HL-60 (cell line): ENCODE measurements around the gene PTPN13.

Source experiments
- POLR2AphosphoS5 ChIP-seq: IDR thresholded peaks from 2 replicates; pipeline ENCODE4 v1.6.1; 2012; ENCODE audit warnings: low read depth
- REST ChIP-seq: IDR thresholded peaks from 2 replicates; pipeline ENCODE4 v1.6.1; 2012; ENCODE audit warnings: low read depth; ENCODE audit not compliant: insufficient replicate concordance
- TF ChIP-seq, protein P1 (sequence below): IDR thresholded peaks from one replicate; pipeline ENCODE4 v1.5.1; 2011; ENCODE audit warnings: low read length, control low read depth, inconsistent platforms; ENCODE audit not compliant: insufficient read depth

GRCh38 chr4:86741846-86742245 lies 147.7 kb downstream of the PTPN13 start:
- no peak for TF ChIP-seq POLR2AphosphoS5
- TF ChIP-seq, protein P1, sequence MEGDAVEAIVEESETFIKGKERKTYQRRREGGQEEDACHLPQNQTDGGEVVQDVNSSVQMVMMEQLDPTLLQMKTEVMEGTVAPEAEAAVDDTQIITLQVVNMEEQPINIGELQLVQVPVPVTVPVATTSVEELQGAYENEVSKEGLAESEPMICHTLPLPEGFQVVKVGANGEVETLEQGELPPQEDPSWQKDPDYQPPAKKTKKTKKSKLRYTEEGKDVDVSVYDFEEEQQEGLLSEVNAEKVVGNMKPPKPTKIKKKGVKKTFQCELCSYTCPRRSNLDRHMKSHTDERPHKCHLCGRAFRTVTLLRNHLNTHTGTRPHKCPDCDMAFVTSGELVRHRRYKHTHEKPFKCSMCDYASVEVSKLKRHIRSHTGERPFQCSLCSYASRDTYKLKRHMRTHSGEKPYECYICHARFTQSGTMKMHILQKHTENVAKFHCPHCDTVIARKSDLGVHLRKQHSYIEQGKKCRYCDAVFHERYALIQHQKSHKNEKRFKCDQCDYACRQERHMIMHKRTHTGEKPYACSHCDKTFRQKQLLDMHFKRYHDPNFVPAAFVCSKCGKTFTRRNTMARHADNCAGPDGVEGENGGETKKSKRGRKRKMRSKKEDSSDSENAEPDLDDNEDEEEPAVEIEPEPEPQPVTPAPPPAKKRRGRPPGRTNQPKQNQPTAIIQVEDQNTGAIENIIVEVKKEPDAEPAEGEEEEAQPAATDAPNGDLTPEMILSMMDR, result no peak
- TF ChIP-seq REST, result no peak
